Karpas-422 (cell line): Measurements from ENCODE around the gene KIAA1614. TPM values are rescaled to one million over a fixed set of nuclear protein-coding genes. Genes with fewer than 3 reads are reported as not detected.

Source experiments
- DNase-seq: peaks from one replicate; pipeline ENCODE4 v3.0.0-alpha.2; 2015
- H2AFZ ChIP-seq: fragments of 200-600 bp; sonication (generic); 2 replicates; pipeline ENCODE4 v1.6.1; 2014; ENCODE audit warnings: antibody characterized with exemption, low read length, mixed read lengths
- H3K27ac ChIP-seq: fragments of 200-600 bp; sonication (generic); 2 replicates; pipeline ENCODE4 v1.5.1; 2014; ENCODE audit warnings: mild to moderate bottlenecking, low read length, moderate library complexity
- H3K27me3 ChIP-seq: fragments of 200-600 bp; sonication (generic); 2 replicates; pipeline ENCODE4 v1.6.1; 2014; ENCODE audit warnings: low read length, mixed read lengths
- H3K36me3 ChIP-seq: fragments of 200-600 bp; sonication (generic); 2 replicates; pipeline ENCODE4 v1.6.1; 2014; ENCODE audit warnings: low read length, mixed read lengths; ENCODE audit not compliant: insufficient read depth
- H3K4me1 ChIP-seq: fragments of 200-600 bp; sonication (generic); 2 replicates; pipeline ENCODE4 v1.6.1; 2014; ENCODE audit warnings: mild to moderate bottlenecking, low read length, mixed read lengths
- H3K4me2 ChIP-seq: fragments of 200-600 bp; sonication (generic); 2 replicates; pipeline ENCODE4 v1.6.1; 2014; ENCODE audit warnings: low read length, low read depth, mild to moderate bottlenecking; ENCODE audit not compliant: poor library complexity, severe bottlenecking
- H3K4me3 ChIP-seq: fragments of 200-600 bp; sonication (generic); 2 replicates; pipeline ENCODE4 v1.5.1; 2014; ENCODE audit warnings: mild to moderate bottlenecking, antibody characterized with exemption, low read length, mixed read lengths
- H3K79me2 ChIP-seq: fragments of 200-600 bp; sonication (generic); 2 replicates; pipeline ENCODE4 v1.6.1; 2014; ENCODE audit warnings: mild to moderate bottlenecking, low read length, mixed read lengths
- H3K9ac ChIP-seq: fragments of 200-600 bp; sonication (generic); 2 replicates; pipeline ENCODE4 v1.6.0; 2014; ENCODE audit warnings: low read length
- H3K9me2 ChIP-seq: fragments of 200-600 bp; sonication (generic), shearing (Covaris generic); replicated peaks from 2 replicates; pipeline ENCODE4 v1.6.0; 2014; ENCODE audit warnings: mild to moderate bottlenecking, low read length, moderate library complexity; ENCODE audit not compliant: insufficient read depth
- H3K9me3 ChIP-seq: fragments of 300-700, 200-600 bp; sonication (generic); 2 replicates; pipeline ENCODE4 v1.6.1; 2014; ENCODE audit warnings: low read length, mixed read lengths
- H4K20me1 ChIP-seq: fragments of 200-600 bp; sonication (generic); 2 replicates; pipeline ENCODE4 v1.6.1; 2014; ENCODE audit warnings: mild to moderate bottlenecking, antibody characterized with exemption, low read length, low read depth; ENCODE audit not compliant: insufficient read depth
- total RNA-seq: library from RNA; depleted of rRNA; stranded (reverse); fragments of >200 nt; shearing (Covaris generic); gene quantifications from 2 replicates; pipeline ENCODE4 v1.2.3, GENCODE V29; 2014; ENCODE audit warnings: low replicate concordance

Gene KIAA1614
- total RNA-seq, 1 experiment from 2014 or later = not detected

DNA sequence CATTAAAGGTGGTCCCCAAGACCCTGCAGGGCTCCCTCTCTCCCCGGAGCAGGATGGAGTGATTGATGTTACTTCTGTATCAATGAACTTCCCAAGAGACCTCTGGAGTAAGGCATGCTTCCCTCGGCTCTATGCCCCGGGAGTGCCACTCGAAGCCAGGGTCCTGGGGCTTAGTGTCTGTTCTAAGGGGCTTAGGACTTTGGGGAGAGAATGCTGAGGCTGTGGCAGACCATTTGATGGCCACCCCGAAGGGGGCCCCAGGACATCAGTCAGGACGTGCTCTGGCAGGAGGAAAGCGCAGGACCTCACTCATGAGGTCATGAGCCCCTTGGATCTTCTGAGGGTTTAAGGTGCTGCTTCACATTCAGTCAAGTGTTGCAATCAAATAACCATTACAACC, 7.5 kb downstream of the KIAA1614 start:
- H3K79me2 ChIP-seq = no peaks in the 10 kb centered on the region
- H3K9me2 ChIP-seq = no peaks in the 10 kb centered on the region
- no peaks in the 10 kb centered on the region for H3K36me3 ChIP-seq
- no peaks in the 10 kb centered on the region for H3K4me1 ChIP-seq
- H3K9me3 ChIP-seq = no peaks in the 10 kb centered on the region
- no peaks in the 10 kb centered on the region for H4K20me1 ChIP-seq
- no peak overlapping the region for H2AFZ ChIP-seq
- DNase-seq = no peak
- H3K27ac ChIP-seq = no peak overlapping the region
- H3K9ac ChIP-seq = no peak overlapping the region
- H3K4me3 ChIP-seq = no peak overlapping the region
- no peak overlapping the region for H3K4me2 ChIP-seq
- no peaks in the 10 kb centered on the region for H3K27me3 ChIP-seq

DNA sequence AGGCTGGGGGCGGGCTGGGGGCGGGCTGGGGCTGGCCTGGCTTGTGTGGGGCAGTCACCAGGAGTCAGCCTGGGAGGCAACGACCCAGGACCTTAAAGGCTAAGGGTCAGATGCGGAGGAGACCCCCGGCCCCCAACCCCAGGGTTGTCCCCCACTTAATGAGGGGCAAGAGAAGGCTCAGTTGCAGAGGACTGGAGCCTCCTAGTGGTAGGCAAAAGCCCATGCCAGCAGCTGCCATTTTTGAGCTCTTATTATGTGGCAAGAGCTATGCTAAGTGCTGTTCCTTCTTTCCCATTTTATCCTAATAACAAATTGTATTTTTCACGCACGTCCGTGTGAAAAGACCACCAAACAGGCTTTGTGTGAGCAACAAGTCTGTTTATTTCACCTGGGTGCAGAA, 8.0 kb downstream of the KIAA1614 start:
- Histone ChIP-seq H3K36me3 (no peaks in the 10 kb centered on the region), H2AFZ (no peak overlapping the region), H3K4me3 (no peak overlapping the region), H3K4me2 (no peak overlapping the region), H3K79me2 (no peaks in the 10 kb centered on the region), H3K9me3 (no peaks in the 10 kb centered on the region), H3K9me2 (no peaks in the 10 kb centered on the region), H3K9ac (no peak overlapping the region), H3K27me3 (no peaks in the 10 kb centered on the region), H3K27ac (no peak overlapping the region), H4K20me1 (no peaks in the 10 kb centered on the region), H3K4me1 (no peaks in the 10 kb centered on the region)
- DNase-seq = peak; percentile 68

DNA sequence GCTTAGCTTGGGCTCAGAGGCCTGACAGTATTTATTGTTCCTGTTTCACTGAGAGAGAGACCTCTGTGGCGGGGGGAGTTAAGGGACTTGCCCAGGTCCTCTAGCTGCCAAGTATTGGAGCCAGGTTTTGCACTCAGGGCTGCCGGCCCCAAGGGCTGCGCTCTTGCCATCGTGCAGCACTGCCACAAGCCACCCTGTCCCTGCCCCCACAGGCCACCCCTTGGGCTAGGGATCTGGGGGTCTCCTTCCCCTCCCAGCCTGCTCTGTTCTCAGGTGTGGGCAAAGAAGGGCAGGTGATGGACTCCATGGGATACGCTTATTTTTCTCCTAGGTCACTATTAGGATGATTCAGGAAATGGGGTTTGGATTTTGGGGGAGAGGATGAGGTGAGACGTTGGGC, 8.7 kb downstream of the KIAA1614 start:
- Histone ChIP-seq H3K79me2 (no peaks in the 10 kb centered on the region), H3K4me3 (no peak overlapping the region), H3K4me2 (no peak overlapping the region), H3K9me3 (no peaks in the 10 kb centered on the region), H3K4me1 (no peaks in the 10 kb centered on the region), H3K9me2 (no peaks in the 10 kb centered on the region), H3K27me3 (no peaks in the 10 kb centered on the region), H3K36me3 (no peaks in the 10 kb centered on the region), H2AFZ (no peak overlapping the region), H3K9ac (no peak overlapping the region), H3K27ac (no peak overlapping the region), H4K20me1 (no peaks in the 10 kb centered on the region)
- DNase-seq = no peak

DNA sequence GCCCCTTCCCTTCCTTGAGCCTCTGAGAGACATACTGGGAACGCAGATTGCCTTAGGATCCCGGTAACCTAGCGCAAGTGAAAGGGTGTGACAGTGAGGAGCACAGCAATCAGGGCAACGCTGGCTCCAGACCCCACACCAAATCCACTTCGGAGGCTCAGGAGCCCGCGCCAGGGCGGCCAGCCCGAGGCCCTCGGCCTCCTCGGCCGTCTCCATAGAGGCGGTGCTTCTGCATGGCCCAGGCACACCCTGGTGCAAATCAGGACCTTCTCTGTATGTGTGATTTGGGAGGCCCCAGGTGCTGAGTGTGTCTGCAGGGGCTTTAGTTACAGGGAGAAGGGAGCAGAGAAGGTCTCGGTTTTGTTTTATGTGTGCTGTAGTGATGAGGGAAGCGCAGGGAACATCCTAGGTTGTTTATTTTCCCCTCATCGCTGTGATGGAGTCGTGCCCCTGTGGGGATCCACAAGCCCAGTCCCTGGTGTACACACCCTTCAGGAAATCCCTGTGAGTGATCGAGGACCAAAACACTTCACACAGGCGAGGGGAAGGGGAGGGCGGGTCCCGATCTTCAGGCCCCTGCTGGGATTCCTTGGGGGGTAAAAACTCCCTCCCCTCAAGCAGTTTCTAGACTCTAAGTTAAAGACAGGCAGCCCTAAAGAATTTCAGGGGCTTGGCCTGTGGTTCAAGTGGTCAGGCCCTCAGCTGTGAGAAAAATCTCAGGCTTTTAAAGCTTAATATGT, 9.4 kb downstream of the KIAA1614 start:
- H3K9me3 ChIP-seq = no peaks in the 10 kb centered on the region
- DNase-seq = no peak
- H3K27ac ChIP-seq = no peak overlapping the region
- H3K36me3 ChIP-seq = no peaks in the 10 kb centered on the region
- no peaks in the 10 kb centered on the region for H3K9me2 ChIP-seq
- no peaks in the 10 kb centered on the region for H3K27me3 ChIP-seq
- no peaks in the 10 kb centered on the region for H4K20me1 ChIP-seq
- H3K4me2 ChIP-seq = no peak overlapping the region
- no peak overlapping the region for H3K4me3 ChIP-seq
- no peaks in the 10 kb centered on the region for H3K79me2 ChIP-seq
- H3K4me1 ChIP-seq = no peaks in the 10 kb centered on the region
- no peak overlapping the region for H3K9ac ChIP-seq
- no peak overlapping the region for H2AFZ ChIP-seq

DNA sequence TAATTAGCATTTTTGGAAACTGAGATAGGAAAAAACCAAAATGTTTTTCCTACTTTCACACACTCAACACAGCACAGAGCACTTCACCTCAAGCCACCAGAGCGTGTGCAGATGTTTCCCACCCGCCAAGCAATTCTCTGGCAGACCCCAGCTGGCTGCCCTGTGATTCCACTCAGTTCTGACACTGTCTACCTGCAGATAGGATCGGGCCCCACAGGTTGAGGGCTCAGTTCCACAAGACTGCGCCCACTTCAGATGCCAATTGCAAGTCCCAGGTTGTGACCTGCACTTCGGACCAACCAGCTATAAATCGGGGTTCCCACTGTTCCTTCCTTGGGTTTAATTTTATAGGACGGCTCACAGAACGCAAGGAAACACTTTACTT, 9.9 kb downstream of the KIAA1614 start:
- Histone ChIP-seq H3K4me3 (no peak overlapping the region), H3K79me2 (no peaks in the 10 kb centered on the region), H3K36me3 (no peaks in the 10 kb centered on the region), H3K4me2 (no peak overlapping the region), H2AFZ (no peak overlapping the region), H4K20me1 (no peaks in the 10 kb centered on the region), H3K9ac (no peak overlapping the region), H3K27ac (no peak overlapping the region), H3K4me1 (no peaks in the 10 kb centered on the region), H3K9me2 (no peaks in the 10 kb centered on the region), H3K9me3 (no peaks in the 10 kb centered on the region), H3K27me3 (no peaks in the 10 kb centered on the region)
- no peak for DNase-seq

DNA sequence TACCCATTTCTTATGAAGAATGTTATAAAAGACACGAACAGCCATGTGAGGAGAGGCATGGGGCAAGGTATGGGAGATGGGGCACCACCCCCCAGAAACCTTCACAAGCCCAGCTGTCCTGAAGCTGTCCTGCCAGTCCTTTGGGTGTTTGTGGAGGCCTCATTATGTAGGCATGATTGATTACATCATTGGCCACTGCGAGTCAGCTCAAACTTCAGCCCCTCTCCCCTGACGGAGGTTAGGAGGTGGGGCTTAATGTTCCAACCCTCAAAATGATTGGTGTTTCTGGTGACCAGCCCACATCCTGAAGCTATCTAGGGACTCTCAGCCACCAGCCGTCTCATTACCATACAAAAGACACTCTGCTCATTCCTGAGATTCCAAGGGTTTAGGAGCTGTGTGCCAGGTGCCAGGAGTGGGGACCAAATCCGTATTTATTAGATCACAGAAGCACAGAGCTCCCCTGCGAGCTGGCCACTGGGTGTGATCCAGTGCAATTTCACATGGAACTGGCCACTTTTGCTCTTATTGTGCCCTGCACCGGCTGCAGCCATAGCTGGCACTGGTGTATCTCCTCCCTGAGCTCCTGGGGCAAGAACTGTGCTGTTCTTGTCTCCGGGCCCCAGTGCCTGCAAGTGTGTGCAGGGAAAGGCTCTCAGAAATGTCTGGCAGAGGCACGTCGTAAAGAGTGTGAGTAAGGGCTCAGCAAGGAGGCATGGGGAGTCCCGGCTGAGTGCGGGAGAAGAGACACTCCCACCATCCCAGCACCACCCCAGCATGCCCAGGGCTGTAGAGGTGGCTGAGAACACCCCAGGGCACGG, 10.5 kb downstream of the KIAA1614 start:
- Histone ChIP-seq H3K36me3 (no peaks in the 10 kb centered on the region), H3K27me3 (no peaks in the 10 kb centered on the region), H3K9me2 (no peaks in the 10 kb centered on the region), H3K27ac (no peak overlapping the region), H3K4me2 (no peak overlapping the region), H2AFZ (no peak overlapping the region), H3K4me3 (no peak overlapping the region), H4K20me1 (0 out of 2 replicates have a peak, but pooled peaks cover 4% of the 10 kb centered on the region), H3K9ac (no peak overlapping the region), H3K9me3 (no peaks in the 10 kb centered on the region), H3K4me1 (no peaks in the 10 kb centered on the region), H3K79me2 (no peaks in the 10 kb centered on the region)
- DNase-seq = no peak

DNA sequence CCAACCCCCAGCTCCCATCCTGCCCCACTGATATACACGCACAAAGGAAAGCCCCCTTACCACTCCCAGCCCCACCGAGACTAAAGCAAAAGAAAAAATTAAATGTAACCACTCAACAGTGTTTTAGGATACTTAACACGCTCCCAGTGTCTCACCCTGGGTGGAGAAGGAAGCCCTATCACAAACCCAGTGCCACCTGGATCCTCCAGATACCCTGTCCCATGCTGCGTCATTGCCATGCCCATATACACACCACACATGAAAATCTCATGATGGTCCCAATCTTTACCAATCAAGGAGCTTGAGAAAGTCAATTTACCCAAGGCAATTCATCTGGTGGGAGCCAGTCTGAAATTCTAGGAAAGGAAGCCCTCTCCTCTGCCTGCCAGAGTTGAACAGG, 11.2 kb downstream of the KIAA1614 start:
- H3K79me2 ChIP-seq = no peaks in the 10 kb centered on the region
- no peaks in the 10 kb centered on the region for H3K27me3 ChIP-seq
- no peak overlapping the region for H2AFZ ChIP-seq
- H3K9me2 ChIP-seq = no peaks in the 10 kb centered on the region
- H3K27ac ChIP-seq = no peak overlapping the region
- H4K20me1 ChIP-seq = 0 out of 2 replicates have a peak, but pooled peaks cover 4% of the 10 kb centered on the region
- no peak overlapping the region for H3K9ac ChIP-seq
- peaks cover 5% of the 10 kb centered on the region for H3K4me1 ChIP-seq
- no peaks in the 10 kb centered on the region for H3K36me3 ChIP-seq
- DNase-seq = no peak
- no peak overlapping the region for H3K4me3 ChIP-seq
- no peak overlapping the region for H3K4me2 ChIP-seq
- no peaks in the 10 kb centered on the region for H3K9me3 ChIP-seq

DNA sequence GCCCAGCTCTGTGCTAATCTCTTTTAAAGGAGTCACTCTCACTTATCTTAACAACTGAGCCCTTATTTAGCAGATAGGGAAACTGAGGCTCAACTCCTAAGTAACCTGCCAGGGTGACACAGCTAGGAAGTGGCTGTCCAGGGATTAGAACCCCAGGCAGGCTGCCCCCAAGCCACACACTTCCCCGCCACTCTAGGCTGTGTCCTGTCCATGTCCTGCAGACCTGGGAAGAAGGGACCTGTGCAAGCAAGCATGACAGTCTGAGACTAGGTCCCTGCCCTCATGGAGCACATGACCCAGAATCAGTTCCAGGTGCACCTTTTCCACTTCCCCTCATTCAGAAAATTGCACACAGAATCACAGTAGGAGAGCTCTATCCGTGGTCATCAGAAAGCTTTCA, 12.2 kb downstream of the KIAA1614 start:
- Histone ChIP-seq H3K79me2 (no peaks in the 10 kb centered on the region), H3K4me3 (no peak overlapping the region), H3K4me2 (no peak overlapping the region), H3K27ac (no peak overlapping the region), H3K4me1 (peaks cover 9% of the 10 kb centered on the region), H2AFZ (no peak overlapping the region), H3K9me3 (no peaks in the 10 kb centered on the region), H3K9ac (no peak overlapping the region), H3K36me3 (no peaks in the 10 kb centered on the region), H3K27me3 (no peaks in the 10 kb centered on the region), H4K20me1 (0 out of 2 replicates have a peak, but pooled peaks cover 4% of the 10 kb centered on the region), H3K9me2 (no peaks in the 10 kb centered on the region)
- DNase-seq = no peak
